PFSK-1 (cell line): ENCODE measurements around the gene ST8SIA5.

Experiments used
- FOXP2 ChIP-seq: optimal IDR thresholded peaks from 2 replicates; pipeline ENCODE3; 2011; ENCODE audit warnings: borderline replicate concordance, control low read depth, inconsistent platforms; ENCODE audit not compliant: insufficient read depth; ENCODE audit errors: extremely low read length, extremely low read depth
- POLR2AphosphoS5 ChIP-seq: IDR thresholded peaks from 2 replicates; pipeline ENCODE4 v1.6.1; 2012; ENCODE audit warnings: low read depth, mild to moderate bottlenecking, control low read depth, low read length, moderate library complexity
- SIN3A ChIP-seq: IDR thresholded peaks from 2 replicates; pipeline ENCODE4 v1.6.1; 2012; ENCODE audit warnings: mild to moderate bottlenecking, low read length, moderate library complexity, borderline replicate concordance; ENCODE audit not compliant: insufficient read depth
- TAF1 ChIP-seq: IDR thresholded peaks from 2 replicates; pipeline ENCODE4 v1.6.1; 2012; ENCODE audit warnings: low read length, control low read depth, borderline replicate concordance; ENCODE audit not compliant: insufficient read depth
- TF ChIP-seq, protein P1 (sequence below), 2 experiments: IDR thresholded peaks; 2 replicates each; pipeline versions ENCODE4 v1.6.1 to v1.8.0; 2011 to 2012; ENCODE audit warnings: low read depth in 2 of 2, low read length in 2 of 2, control low read depth in 1 of 2, inconsistent platforms in 1 of 2, mild to moderate bottlenecking in 1 of 2, moderate library complexity in 1 of 2; ENCODE audit not compliant: insufficient read depth in 1 of 2

The ST8SIA5 gene

DNA sequence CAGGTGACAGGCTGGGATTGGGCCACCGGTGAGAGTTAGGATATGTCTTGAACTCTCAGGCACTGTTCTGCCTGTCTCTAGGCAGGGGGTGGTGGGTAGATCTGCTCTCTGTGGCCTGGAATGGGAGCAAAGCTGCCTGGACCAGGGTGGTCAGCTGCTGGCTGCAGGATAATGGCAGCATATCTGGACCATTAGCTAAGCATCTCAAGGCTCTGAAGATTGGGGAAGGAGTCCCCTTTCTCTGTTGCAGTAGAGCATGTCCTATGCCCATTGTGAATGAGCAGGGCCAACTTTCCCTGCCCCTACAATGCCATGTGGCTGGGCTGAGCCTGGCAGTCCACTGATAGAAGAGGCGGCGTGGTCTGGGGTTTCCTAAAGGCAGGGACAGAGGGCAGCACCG is 134.4 kb downstream of the ST8SIA5 start:
- TF ChIP-seq POLR2AphosphoS5 (no peak), SIN3A (no peak), TAF1 (no peak), FOXP2 (no peak)
- TF ChIP-seq, protein P1, sequence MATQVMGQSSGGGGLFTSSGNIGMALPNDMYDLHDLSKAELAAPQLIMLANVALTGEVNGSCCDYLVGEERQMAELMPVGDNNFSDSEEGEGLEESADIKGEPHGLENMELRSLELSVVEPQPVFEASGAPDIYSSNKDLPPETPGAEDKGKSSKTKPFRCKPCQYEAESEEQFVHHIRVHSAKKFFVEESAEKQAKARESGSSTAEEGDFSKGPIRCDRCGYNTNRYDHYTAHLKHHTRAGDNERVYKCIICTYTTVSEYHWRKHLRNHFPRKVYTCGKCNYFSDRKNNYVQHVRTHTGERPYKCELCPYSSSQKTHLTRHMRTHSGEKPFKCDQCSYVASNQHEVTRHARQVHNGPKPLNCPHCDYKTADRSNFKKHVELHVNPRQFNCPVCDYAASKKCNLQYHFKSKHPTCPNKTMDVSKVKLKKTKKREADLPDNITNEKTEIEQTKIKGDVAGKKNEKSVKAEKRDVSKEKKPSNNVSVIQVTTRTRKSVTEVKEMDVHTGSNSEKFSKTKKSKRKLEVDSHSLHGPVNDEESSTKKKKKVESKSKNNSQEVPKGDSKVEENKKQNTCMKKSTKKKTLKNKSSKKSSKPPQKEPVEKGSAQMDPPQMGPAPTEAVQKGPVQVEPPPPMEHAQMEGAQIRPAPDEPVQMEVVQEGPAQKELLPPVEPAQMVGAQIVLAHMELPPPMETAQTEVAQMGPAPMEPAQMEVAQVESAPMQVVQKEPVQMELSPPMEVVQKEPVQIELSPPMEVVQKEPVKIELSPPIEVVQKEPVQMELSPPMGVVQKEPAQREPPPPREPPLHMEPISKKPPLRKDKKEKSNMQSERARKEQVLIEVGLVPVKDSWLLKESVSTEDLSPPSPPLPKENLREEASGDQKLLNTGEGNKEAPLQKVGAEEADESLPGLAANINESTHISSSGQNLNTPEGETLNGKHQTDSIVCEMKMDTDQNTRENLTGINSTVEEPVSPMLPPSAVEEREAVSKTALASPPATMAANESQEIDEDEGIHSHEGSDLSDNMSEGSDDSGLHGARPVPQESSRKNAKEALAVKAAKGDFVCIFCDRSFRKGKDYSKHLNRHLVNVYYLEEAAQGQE (IDR thresholded peaks at IDR 0.05; ENCODE audit: insufficient read depth in 1 of 2, low read depth in 2 of 2, low read length in 2 of 2), result no peak

DNA sequence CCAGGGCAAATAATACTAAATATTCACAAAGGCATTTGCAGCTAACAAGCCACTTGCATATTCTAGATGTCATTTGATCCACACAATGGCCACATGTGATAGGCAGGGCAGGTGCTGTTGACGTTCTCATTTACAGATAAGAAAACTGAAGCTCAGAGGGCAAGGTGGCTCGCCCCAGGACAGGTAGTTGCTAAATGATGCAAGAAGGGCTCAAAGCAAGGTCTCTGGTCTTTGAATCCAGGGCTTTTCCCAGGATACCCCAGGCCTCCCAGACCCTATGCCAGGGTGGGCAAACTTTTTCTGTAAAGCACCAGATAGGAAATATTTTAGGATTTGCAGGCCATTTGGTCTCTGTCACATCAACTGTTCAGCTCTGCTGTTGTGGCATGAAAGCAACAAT is 135.0 kb downstream of the ST8SIA5 start:
- TF ChIP-seq SIN3A, result no peak
- no peak for TF ChIP-seq POLR2AphosphoS5
- TF ChIP-seq FOXP2, result no peak
- no peak for TF ChIP-seq TAF1
- TF ChIP-seq, protein P1 (IDR thresholded peaks at IDR 0.05; ENCODE audit: insufficient read depth in 1 of 2, low read depth in 2 of 2, low read length in 2 of 2), result no peak

DNA sequence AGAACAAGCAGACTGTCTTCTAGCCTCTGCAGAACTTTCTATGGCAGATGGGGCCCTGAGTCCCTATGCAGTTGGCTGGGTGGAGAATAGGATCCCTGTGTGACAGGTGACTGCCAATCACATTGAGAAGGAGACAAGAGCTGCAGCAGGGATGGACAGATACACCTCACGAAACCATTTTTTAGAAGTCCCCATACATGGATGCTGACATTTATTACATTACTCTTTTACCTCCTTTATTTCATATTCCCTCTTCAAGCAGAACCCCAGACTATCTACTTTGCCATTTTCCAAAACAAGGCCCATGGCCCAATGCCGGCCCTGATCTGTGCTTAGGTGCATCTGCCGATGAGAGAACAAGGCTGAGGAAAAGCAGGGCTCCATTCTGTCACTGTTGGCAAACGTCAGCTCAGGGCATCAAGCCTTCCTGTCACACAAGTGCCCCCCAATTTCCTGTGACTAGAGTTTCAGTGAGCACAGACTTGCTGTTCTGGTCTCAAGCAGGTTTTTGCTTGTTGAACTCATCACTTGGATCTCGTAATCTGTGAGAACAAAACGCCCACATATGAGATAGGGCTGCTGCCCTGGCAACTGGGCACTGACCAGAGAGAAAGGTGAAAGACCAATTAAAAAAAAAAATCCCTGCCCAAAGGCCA is 135.6 kb downstream of the ST8SIA5 start:
- TF ChIP-seq TAF1, result no peak
- TF ChIP-seq, protein P1 (IDR thresholded peaks at IDR 0.05; ENCODE audit: insufficient read depth in 1 of 2, low read depth in 2 of 2, low read length in 2 of 2), result no peak
- TF ChIP-seq SIN3A, result no peak
- no peak for TF ChIP-seq POLR2AphosphoS5
- no peak for TF ChIP-seq FOXP2

DNA sequence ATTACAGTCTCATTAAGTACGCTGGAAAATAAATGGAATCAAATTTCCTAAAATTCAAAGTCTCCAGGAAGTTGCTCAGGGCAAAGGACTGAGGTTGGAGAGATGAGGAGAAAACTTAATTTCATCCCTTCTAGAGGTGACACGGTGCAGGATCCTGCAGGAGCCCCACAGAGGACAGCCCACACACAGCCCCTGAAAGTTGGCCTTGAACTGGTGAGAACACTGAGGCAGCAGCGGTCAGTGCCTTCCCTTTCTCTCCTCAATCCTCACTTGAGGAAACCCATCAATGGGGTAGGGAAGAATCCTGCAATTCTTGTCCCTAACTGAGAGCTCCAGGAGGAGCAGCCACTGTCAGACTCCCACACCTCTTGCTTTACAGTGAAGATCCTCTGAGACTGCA is 137.3 kb downstream of the ST8SIA5 start:
- TF ChIP-seq TAF1, result no peak
- no peak for TF ChIP-seq POLR2AphosphoS5
- TF ChIP-seq, protein P1 (IDR thresholded peaks at IDR 0.05; ENCODE audit: insufficient read depth in 1 of 2, low read depth in 2 of 2, low read length in 2 of 2), result no peak
- TF ChIP-seq SIN3A, result no peak
- TF ChIP-seq FOXP2, result no peak
